Lung (tissue), 12 donors: ENCODE measurements around the gene PRICKLE2. TPM values are rescaled to one million over a fixed set of nuclear protein-coding genes. Genes with fewer than 3 reads are reported as not detected.

Experiments used
- ATAC-seq: fragments of 200-7000 bp; cut with Tn5 transposase; one replicate; pipeline ENCODE4 v1.9.1; 2020; ENCODE audit warnings: moderate number of reproducible peaks; ENCODE audit not compliant: insufficient read depth, low FRiP score
- DNase-seq, 3 donors: peaks; one replicate each; pipeline ENCODE4 v3.0.0-alpha.2; 2013 to 2017
- H3K27ac ChIP-seq, 2 donors: one replicate each; pipeline ENCODE4 v1.5.1; 2013; ENCODE audit warnings: mild to moderate bottlenecking in 2 of 2, moderate library complexity in 2 of 2, control low read depth in 1 of 2, inconsistent platforms in 1 of 2, low read depth in 1 of 2, low read length in 1 of 2
- H3K27me3 ChIP-seq, 3 donors: one replicate each; pipeline ENCODE4 v1.5.1; 2013; ENCODE audit warnings: low read length in 2 of 3; ENCODE audit not compliant: control insufficient read depth in 3 of 3, insufficient read depth in 3 of 3
- H3K36me3 ChIP-seq, 4 donors: one replicate each; pipeline ENCODE4 v1.5.1; 2013; ENCODE audit warnings: low read length in 4 of 4, mild to moderate bottlenecking in 1 of 4, moderate library complexity in 1 of 4; ENCODE audit not compliant: control insufficient read depth in 4 of 4, insufficient read depth in 4 of 4
- H3K4me1 ChIP-seq, 5 donors: one replicate each; pipeline ENCODE4 v1.5.1; 2013; ENCODE audit warnings: low read length in 5 of 5, mild to moderate bottlenecking in 2 of 5, moderate library complexity in 1 of 5; ENCODE audit not compliant: control insufficient read depth in 5 of 5, insufficient read depth in 5 of 5
- H3K4me3 ChIP-seq: one replicate; pipeline ENCODE4 v1.5.1; 2013; ENCODE audit warnings: mild to moderate bottlenecking, control low read depth, moderate library complexity
- H3K9ac ChIP-seq, 2 donors: one replicate each; pipeline ENCODE4 v1.5.1; 2013; ENCODE audit warnings: low read length in 2 of 2, control low read depth in 1 of 2; ENCODE audit not compliant: insufficient read depth in 1 of 2
- H3K9me3 ChIP-seq, 4 donors: one replicate each; pipeline ENCODE4 v1.5.1; 2013; ENCODE audit warnings: low read length in 3 of 4, mild to moderate bottlenecking in 1 of 4, moderate library complexity in 1 of 4; ENCODE audit not compliant: control insufficient read depth in 4 of 4, insufficient read depth in 3 of 4
- WGBS, 2 donors: extraction: QIAGEN DNeasy Blood & Tissue Kit; methylation state at CpG; one replicate each; pipeline ENCODE4 v1.1.7; 2013; 5-methylcytosine and 5-hydroxymethylcytosine counted together
- polyA plus RNA-seq, 2 donors: library from polyadenylated mRNA; stranded (reverse); fragments of 200-250 nt; gene quantifications; one replicate each; pipeline ENCODE4 v1.2.1, GENCODE V29; 2013
- total RNA-seq, 2 donors: library from RNA; depleted of rRNA in 1 of 2; stranded (reverse); fragments of >200 nt in 1 of 2; gene quantifications; one replicate each; pipeline ENCODE4 v1.2.1, GENCODE V29; 2014 to 2021
- TF ChIP-seq, protein P1 (sequence below): IDR thresholded peaks from 2 replicates; pipeline ENCODE4 v1.5.1; 2012; ENCODE audit warnings: mild to moderate bottlenecking; ENCODE audit errors: control extremely low read depth, extremely low read depth
- donor health status: control.
- donor health status: control.
- donor health status: Bipolar disorder and iron deficiency.
- donor health status: healthy.
- donor health status: DM: yes; HTN: yes; CAD: no.

The PRICKLE2 gene
- total and polyA plus RNA-seq, 4 donors = 4.0 to 88.0 (median 19.9) TPM

DNA sequence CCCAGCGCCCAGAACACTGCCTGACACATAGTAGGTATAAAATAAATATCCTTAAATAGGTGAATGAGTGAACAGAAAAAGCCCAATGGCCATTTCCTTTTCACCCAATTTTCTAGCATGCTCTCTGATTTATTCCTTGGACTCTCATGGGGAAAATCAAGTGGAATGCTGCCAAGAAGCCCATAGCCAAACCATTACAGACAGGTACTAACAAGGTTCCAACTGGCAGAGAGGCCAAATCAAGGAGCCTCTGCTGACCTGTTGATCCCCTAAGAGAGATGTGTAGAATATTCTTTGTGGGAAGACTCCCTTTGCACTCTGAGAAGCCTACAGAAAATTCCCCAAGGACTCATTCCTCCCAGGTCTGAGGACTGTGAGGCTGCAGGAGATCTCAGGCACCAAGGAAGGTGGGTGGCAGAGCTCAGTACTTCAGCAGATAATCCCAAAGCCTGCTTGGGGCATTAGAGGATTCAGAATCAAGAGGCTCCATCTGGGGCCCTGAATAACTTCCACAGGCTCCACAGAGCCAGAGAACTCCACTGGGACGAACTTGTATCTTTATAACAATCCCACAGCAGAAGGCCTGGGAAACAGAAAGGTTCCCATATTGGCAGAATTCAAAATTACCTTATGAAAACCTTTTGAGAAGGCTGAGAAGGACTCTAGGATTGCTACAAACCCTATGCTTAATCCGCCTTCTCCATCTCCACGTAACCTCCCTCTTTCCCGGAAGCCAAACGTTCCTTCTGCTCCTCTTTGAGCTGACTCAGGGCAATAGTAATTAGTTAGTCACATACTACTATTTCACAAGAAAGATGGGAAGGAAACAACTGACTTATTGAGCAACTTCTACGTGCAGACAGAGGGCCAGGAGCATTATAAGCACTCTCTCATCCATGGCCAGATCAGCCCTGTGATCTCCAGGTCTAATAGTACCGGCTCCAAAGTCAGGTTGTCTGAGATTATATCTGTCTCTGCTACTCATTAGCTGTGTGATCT, 34.5 kb downstream of the PRICKLE2 start:
- 65 to 75% methylated on average over 8 of the region's 8 CpGs for WGBS, 2 donors
- DNase-seq = no peak
- no peak for ATAC-seq
- Histone ChIP-seq H3K4me1 (peaks cover 17 to 33% (median 30%) of the 10 kb centered on the region in 5 donors), H3K27ac (peak overlapping the region in 1 of 2 donors; percentile 34), H3K9ac (no peak overlapping the region), H3K4me3 (no peak overlapping the region), H3K9me3 (no peaks in the 10 kb centered on the region), H3K36me3 (peaks cover 0 to 16% (median 4%) of the 10 kb centered on the region in 4 donors), H3K27me3 (no peaks in the 10 kb centered on the region)
- TF ChIP-seq, protein P1, sequence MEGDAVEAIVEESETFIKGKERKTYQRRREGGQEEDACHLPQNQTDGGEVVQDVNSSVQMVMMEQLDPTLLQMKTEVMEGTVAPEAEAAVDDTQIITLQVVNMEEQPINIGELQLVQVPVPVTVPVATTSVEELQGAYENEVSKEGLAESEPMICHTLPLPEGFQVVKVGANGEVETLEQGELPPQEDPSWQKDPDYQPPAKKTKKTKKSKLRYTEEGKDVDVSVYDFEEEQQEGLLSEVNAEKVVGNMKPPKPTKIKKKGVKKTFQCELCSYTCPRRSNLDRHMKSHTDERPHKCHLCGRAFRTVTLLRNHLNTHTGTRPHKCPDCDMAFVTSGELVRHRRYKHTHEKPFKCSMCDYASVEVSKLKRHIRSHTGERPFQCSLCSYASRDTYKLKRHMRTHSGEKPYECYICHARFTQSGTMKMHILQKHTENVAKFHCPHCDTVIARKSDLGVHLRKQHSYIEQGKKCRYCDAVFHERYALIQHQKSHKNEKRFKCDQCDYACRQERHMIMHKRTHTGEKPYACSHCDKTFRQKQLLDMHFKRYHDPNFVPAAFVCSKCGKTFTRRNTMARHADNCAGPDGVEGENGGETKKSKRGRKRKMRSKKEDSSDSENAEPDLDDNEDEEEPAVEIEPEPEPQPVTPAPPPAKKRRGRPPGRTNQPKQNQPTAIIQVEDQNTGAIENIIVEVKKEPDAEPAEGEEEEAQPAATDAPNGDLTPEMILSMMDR = no peak

DNA sequence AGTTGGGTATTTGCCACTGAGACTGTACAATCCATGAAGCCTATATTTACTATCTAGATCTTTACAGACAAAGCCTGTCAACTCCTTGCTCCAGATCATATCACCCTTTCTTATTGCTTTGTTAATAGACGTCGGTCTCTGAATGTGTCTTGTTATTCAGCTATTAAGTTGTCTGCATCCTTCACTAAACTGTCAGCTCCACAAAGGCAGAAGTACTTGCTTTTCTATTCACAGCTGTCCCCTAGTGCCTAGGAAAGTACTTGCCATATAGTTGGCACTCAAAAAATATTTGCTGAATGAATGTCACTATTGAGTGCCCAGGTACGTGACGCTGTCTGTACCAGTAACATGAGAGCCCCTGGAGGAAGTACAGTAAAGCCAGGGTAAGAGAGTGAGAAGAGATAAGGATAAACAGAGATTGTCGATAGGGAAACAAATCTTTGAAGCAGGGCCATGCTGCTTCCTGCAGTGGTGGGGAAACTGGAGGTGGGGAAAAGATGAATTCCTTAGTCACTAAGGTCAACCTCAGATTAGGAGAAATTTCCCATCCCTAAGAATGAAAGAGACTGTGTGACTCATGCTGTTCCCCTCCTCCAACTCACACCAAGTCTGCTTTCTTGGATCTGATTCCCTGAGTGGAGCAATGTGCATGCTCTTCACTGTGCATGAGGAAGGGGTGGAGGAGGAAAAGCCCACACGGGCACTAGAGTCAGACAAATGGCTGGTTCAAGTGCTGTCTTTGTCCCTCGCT, 36.3 kb downstream of the PRICKLE2 start:
- H3K36me3 ChIP-seq = peaks cover 0 to 12% (median 3%) of the 10 kb centered on the region in 4 donors
- WGBS, 2 donors = 30 to 51% methylated on average over 7 of the region's 7 CpGs
- DNase-seq (peak; percentile 54 to 89 (median 83)), ATAC-seq (peak; percentile 71)
- peaks cover 17 to 38% (median 30%) of the 10 kb centered on the region in 5 donors for H3K4me1 ChIP-seq
- no peak overlapping the region for H3K9ac ChIP-seq
- no peaks in the 10 kb centered on the region for H3K27me3 ChIP-seq
- H3K27ac ChIP-seq = peak overlapping the region; percentile 65 to 69
- H3K4me3 ChIP-seq = no peak overlapping the region
- TF ChIP-seq, protein P1 = no peak
- H3K9me3 ChIP-seq = no peaks in the 10 kb centered on the region

DNA sequence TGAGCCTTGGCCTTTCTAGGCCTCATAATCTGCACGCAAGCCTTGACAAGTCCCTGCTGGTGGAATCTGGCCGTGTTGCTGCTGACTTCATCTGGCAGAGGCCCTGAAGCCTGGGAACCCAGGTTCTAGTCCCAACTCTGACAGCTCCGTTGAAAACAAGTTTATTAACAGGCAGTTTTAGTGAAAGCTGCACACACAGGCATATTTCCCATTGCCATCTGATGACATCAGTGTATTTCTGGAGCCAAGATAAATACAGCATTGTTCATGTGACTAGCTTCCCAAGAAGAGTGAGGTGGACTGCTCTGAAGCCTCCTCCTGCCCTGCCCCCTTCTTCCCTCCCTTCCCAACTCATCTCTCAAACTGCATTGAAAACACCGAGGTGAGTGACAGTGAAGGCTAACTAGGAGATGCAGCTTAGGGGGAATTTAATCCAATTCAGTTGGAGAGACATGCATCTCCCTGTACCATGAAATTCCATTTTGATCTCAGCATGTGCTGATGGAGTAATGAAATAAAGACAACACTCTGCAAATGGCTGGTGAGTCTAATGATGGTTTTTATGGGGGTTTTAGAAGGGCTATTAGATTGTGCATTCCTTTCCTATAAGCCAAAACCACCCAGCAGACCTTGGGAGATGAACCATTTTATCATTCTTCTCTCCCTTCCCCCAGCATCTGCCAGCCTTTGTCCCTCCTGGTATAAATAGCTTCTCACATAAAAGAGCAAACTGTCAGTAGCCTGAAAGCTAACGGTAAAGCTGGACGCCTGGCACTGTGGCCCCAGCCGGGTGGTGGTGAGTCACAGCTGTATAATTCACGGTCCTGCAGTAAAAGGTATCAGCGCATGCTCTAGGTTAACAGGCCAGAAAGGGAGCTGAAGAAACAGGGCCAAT, 38.0 kb downstream of the PRICKLE2 start:
- DNase-seq (peak; percentile 80 to 95 (median 93)), ATAC-seq (peak; percentile 38)
- peaks cover 0 to 5% (median 0%) of the 10 kb centered on the region in 4 donors for H3K36me3 ChIP-seq
- TF ChIP-seq, protein P1 = no peak
- H3K9me3 ChIP-seq = no peaks in the 10 kb centered on the region
- H3K4me1 ChIP-seq = peaks cover 17 to 38% (median 30%) of the 10 kb centered on the region in 5 donors
- H3K4me3 ChIP-seq = no peak overlapping the region
- 51 to 69% methylated on average over 9 of the region's 9 CpGs for WGBS, 2 donors
- peak overlapping the region; percentile 60 to 89 for H3K27ac ChIP-seq
- no peaks in the 10 kb centered on the region for H3K27me3 ChIP-seq
- H3K9ac ChIP-seq = peak overlapping the region in 1 of 2 donors; percentile 59
